Medulla oblongata (tissue), 1 donor: ENCODE results near the gene COL13A1.

ENCODE experiments used
- DNase-seq: peaks from one replicate; pipeline ENCODE4 v3.0.0-alpha.2; 2015; ENCODE audit errors: extremely low spot score

Gene COL13A1

GRCh38 chr10:69801434-69802315 lies at the start of gene COL13A1:
TSS of gene COL13A1 (plus strand) at chr10:69801906. CDS start at chr10:69802424, 518 bp downstream.
- DNase-seq = no peak

DNA sequence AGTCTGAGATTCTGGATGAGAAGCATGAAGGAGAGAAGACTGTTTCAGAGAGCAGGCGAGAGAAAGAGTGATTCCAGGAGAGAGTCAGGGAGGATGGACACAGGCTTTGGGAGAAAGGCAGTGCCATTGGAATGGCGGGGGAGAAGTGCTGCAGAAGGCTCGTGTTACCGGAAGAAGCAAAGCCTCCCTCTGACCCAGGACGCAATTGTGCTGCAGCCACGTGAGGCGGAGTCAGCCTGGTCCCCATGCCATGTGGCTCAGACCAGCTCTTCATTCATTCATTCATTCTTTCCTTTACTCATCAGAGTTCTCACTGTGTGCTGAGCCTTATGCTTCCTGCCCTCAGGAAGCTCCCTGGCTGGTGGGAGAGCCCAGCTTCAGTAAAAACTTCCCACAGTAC lies 49.2 kb upstream of the COL13A1 start:
- DNase-seq = no peak

DNA sequence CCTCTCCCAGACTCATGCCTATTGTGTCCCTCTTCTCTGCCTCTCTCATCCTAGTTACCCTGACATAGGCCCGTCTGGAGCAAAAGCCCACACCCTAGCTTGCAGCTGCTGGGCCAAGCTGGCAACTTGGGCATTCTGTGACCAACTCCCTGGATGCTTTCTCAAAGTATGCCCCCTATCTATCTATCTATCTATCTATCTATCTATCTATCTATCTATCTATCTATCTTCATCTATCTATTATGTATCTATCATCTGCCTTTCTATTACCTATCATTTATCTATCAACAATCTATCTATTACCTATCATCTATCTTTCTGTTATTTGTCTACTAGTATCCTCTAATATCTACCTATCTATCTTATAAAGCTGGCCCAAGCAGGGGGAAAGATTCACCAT lies 45.4 kb upstream of the COL13A1 start:
- no peak for DNase-seq

DNA sequence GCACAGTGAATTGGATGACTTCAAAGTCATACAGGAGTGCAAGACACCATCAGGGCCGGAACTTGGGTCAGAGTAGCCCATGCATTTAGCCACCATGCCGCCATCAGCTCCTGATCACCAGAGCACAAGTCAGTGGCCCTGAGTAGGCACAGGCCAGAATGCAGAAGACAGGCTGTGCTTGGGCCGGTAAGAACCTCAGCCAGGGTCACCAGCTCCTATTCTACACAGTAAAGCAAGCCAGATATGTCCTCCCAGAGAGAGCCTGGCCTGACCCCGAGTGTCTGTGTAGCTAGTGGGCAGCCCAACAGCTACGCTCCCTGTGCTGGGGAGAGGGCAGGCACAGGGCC lies 44.5 kb upstream of the COL13A1 start:
- no peak for DNase-seq

GRCh38 chr10:69757553-69758309 lies 44.0 kb upstream of the COL13A1 start:
- peak; percentile 67 for DNase-seq

- DNase-seq = no peak
Measured at GRCh38 chr10:69758310-69758728, 43.4 kb upstream of the COL13A1 start.

- DNase-seq = no peak
Measured at GRCh38 chr10:69759641-69760040, 42.1 kb upstream of the COL13A1 start.

DNA sequence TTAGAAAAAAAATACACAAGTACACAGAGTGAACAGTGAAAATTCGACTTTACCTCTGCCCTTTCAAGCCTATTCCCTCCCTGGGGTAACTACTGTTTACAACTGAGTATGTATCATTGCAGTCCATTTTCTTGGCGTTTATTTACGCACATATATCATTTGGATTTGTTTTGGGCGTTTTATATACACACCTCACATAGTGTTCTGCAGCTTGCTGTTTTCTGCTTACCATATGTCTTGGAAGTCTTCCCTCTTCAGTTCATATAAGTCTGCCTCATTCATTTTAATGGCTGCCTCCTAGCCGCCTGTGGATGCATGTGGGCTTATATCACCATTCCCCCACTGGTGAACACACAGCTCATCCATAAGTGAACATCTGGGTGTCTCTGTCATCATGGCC lies 41.6 kb upstream of the COL13A1 start:
- no peak for DNase-seq

- DNase-seq = no peak
Measured at GRCh38 chr10:69761320-69761719, 40.4 kb upstream of the COL13A1 start.

- DNase-seq = no peak
Measured at GRCh38 chr10:69766161-69766910, 35.4 kb upstream of the COL13A1 start.

GRCh38 chr10:69767793-69768192 lies 33.9 kb upstream of the COL13A1 start:
- no peak for DNase-seq

- no peak for DNase-seq
Measured at GRCh38 chr10:69768386-69768785, 33.3 kb upstream of the COL13A1 start.

DNA sequence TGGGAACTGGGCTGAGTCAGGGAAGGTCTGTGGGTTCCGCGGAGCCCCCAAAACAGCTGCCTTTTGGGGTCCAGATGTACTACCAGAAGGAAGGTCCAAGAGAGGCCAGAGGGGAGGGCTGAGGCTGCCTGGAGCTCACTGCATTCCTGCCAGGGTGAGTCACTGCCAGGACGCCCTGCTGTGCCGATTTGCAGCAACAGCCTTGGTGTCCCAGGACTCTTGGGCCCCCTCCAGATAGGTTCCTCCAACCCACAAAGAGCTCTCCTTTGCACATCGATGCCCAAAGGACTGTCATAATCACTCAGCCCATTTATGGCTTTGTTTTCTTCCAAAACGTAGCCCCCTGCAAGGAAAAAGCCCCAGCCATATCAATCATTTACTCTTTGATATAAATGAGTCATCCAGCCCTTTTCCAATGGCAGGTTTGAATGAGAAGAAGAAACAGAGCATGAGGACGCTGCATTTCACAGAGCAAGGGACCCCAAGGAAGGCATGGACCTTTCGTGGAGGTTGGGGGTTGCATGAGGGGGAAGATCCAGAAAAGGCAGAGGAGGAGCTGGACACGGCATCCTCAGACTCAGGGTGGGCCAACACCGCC lies 32.2 kb upstream of the COL13A1 start:
- DNase-seq = no peak

DNA sequence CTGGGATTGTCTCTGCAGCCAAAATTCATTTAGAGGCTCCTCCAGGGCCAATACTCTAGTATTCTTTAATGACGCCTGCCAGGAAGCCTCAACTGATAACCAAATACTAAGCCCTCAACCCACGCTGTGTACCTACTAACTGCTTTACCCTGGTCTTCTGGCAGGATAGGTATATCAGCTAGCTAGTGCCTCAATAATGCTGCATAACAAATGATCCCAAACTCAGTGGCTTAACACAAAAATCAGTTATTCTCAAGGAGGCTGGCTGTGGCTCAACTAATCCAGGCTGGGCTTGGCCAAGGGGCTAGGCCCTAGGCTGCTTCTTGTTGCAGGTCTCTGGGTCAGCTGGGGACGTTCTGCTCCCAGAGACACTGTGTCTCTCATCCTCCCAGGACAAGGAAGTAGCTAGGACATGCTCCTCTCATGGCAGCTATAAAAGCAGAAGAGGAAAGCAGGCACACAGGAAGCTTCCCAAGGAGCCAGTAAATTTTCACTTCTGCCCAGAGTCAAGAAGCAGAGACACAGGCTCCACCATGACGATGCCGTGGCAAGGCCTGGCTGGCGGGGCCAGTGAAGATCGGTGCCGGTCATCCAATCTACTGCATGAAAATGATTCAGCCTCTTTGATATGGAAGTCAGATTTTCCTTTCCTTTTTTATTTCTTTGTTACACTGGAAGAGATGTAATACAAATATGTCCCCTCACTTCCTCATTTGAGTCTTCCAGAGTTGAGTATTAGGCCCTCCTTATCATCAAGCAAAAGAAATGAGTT lies 28.6 kb upstream of the COL13A1 start:
- DNase-seq = no peak

- no peak for DNase-seq
Measured at GRCh38 chr10:69774596-69774995, 27.1 kb upstream of the COL13A1 start.

- no peak for DNase-seq
Measured at GRCh38 chr10:69780077-69780476, 21.6 kb upstream of the COL13A1 start.

GRCh38 chr10:69781576-69781975 lies 20.1 kb upstream of the COL13A1 start:
- DNase-seq = no peak

DNA sequence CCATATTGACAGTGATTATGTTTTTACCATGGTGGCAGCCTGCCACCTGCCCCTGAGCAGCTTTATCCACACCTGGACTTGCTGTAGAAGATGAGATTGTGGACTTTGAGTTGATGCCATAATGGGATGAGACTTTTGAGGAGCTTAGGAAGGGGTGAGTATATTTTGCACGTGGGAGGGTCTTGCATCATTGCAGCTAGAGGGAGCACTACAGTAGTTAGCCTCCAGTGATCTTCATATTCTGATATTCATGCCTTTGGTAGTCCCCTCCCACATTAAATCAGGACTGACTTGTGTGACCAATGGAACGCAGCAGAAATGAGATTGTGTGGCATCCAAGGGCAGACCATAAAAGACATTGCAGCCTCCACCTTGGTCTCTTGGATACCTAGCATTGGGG lies 18.2 kb upstream of the COL13A1 start:
- no peak for DNase-seq

DNA sequence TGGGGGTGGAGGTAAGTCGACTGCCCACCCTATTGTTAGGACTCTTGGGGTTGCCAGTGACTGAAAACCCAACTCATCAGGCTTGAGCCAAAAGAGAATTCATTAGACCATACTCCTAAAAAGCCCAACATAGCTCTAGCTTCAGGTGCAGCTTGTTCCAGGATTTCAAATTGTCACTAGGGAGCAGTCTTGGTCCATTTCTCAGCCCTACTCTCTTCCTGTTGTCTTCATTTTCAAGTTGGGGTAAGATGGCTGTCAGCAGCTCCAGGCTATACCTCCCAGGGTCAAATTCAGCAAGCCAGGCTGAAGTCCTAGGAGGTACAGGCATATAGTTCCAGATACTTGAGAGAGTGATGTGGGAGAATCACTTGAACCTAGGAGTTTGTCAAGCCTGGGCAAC lies 14.9 kb upstream of the COL13A1 start:
- DNase-seq = no peak

- DNase-seq = no peak
Measured at GRCh38 chr10:69787681-69788080, 14.0 kb upstream of the COL13A1 start.

- DNase-seq = no peak
Measured at GRCh38 chr10:69789164-69789576, 12.5 kb upstream of the COL13A1 start.
